Smooth muscle cell (in vitro differentiated cells): Measurements from ENCODE around the gene TRPM2. TPM values are rescaled to one million over a fixed set of nuclear protein-coding genes. Genes with fewer than 3 reads are reported as not detected.

Experiments used
- DNase-seq: peaks from one replicate; lab custom pipeline; 2025; ENCODE audit not compliant: unreplicated experiment; lab: John Stamatoyannopoulos, UW
- H2AFZ ChIP-seq: fragments of 200-600 bp; sonication (generic); 2 replicates; pipeline ENCODE4 v1.6.0; 2016; ENCODE audit warnings: antibody characterized with exemption, low read depth, mild to moderate bottlenecking
- H3F3A ChIP-seq: fragments of 200-600 bp; sonication (generic); 2 replicates; pipeline ENCODE4 v1.6.0; 2017; ENCODE audit warnings: antibody characterized with exemption, low read depth
- H3K27ac ChIP-seq: fragments of 200-600 bp; sonication (generic); 2 replicates; pipeline ENCODE4 v1.5.1; 2016; ENCODE audit warnings: low read depth, mild to moderate bottlenecking
- H3K27me3 ChIP-seq: fragments of 200-600 bp; sonication (generic); 2 replicates; pipeline ENCODE4 v1.6.1; 2016; ENCODE audit warnings: low read depth, mild to moderate bottlenecking
- H3K36me3 ChIP-seq: fragments of 200-600 bp; sonication (generic); 2 replicates; pipeline ENCODE4 v1.5.1; 2016; ENCODE audit warnings: low read depth
- H3K4me1 ChIP-seq: fragments of 200-600 bp; sonication (generic); 2 replicates; pipeline ENCODE4 v1.5.1; 2016; ENCODE audit warnings: low read depth
- H3K4me2 ChIP-seq: fragments of 200-600 bp; sonication (generic); 2 replicates; pipeline ENCODE4 v1.6.0; 2016; ENCODE audit warnings: mild to moderate bottlenecking
- H3K4me3 ChIP-seq: fragments of 200-600 bp; sonication (generic); 2 replicates; pipeline ENCODE4 v1.5.1; 2016; ENCODE audit warnings: mild to moderate bottlenecking
- H3K79me2 ChIP-seq: fragments of 200-600 bp; sonication (generic); 2 replicates; pipeline ENCODE4 v1.6.0; 2016; ENCODE audit warnings: low read depth, mild to moderate bottlenecking
- H3K9ac ChIP-seq: fragments of 200-600 bp; sonication (generic); 2 replicates; pipeline ENCODE4 v1.6.0; 2016; ENCODE audit warnings: low read depth
- H3K9me3 ChIP-seq: fragments of 200-600 bp; sonication (generic); replicated peaks from 2 replicates; pipeline ENCODE4 v1.5.1; 2016; ENCODE audit warnings: low read depth
- H4K20me1 ChIP-seq: fragments of 200-600 bp; sonication (generic); 2 replicates; pipeline ENCODE4 v1.6.0; 2016; ENCODE audit warnings: low read depth
- CTCF ChIP-seq: fragments of 200-600 bp; sonication (generic); IDR thresholded peaks from 2 replicates; pipeline ENCODE4 v1.5.1; 2017; ENCODE audit warnings: borderline replicate concordance, mild to moderate bottlenecking, antibody characterized with exemption; ENCODE audit not compliant: insufficient read depth, poor library complexity, severe bottlenecking
- WGBS: methylation state at CpG from one replicate; pipeline ENCODE4 v1.1.7; 2016; ENCODE audit warnings: low lambda C conversion rate; 5-methylcytosine and 5-hydroxymethylcytosine counted together
- polyA plus RNA-seq: library from polyadenylated mRNA; unstranded; fragments of >200 nt; fragmentation: Nextera tagmentation; extraction: Ambion mirVana; gene quantifications from 2 replicates; pipeline ENCODE4 v1.2.1, GENCODE V29; 2016
- total RNA-seq: library from RNA; depleted of rRNA; stranded (reverse); fragments of >200 nt; gene quantifications from 2 replicates; pipeline ENCODE4 v1.2.3, GENCODE V29; 2014

The TRPM2 gene
- total and polyA plus RNA-seq, 2 experiments from 2014 or later, result 0.31 TPM; not detected in 1

- Histone ChIP-seq H3K27ac (no peak overlapping the region), H2AFZ (no peak overlapping the region), H3F3A (no peaks in the 10 kb centered on the region)
Observed at GRCh38 chr21:44370027-44370735, 16.8 kb downstream of the TRPM2 start.

GRCh38 chr21:44370786-44371410 is 17.5 kb downstream of the TRPM2 start:
- no peak for TF ChIP-seq CTCF
- H2AFZ ChIP-seq, result no peak overlapping the region
- WGBS, result 94% methylated on average over 30 of the region's 37 CpGs
- no peaks in the 10 kb centered on the region for H4K20me1 ChIP-seq
- no peak overlapping the region for H3K4me3 ChIP-seq
- H3K4me1 ChIP-seq, result no peaks in the 10 kb centered on the region
- no peak for DNase-seq
- peak overlapping the region; percentile 82 for H3K4me2 ChIP-seq
- H3F3A ChIP-seq, result no peaks in the 10 kb centered on the region
- H3K79me2 ChIP-seq, result no peaks in the 10 kb centered on the region
- H3K27me3 ChIP-seq, result peaks cover 7% of the 10 kb centered on the region
- H3K9ac ChIP-seq, result no peak overlapping the region
- H3K27ac ChIP-seq, result no peak overlapping the region
- H3K36me3 ChIP-seq, result no peaks in the 10 kb centered on the region
- H3K9me3 ChIP-seq, result no peaks in the 10 kb centered on the region

More at GRCh38 chr21:44370027-44370735, 16.8 kb downstream of the TRPM2 start:
- Histone ChIP-seq H3K4me1 (no peaks in the 10 kb centered on the region), H3K4me3 (peak overlapping the region; percentile 24), H3K9ac (no peak overlapping the region), H3K27me3 (peaks cover 7% of the 10 kb centered on the region), H3K4me2 (peak overlapping the region; percentile 82), H3K36me3 (no peaks in the 10 kb centered on the region), H4K20me1 (no peaks in the 10 kb centered on the region), H3K9me3 (no peaks in the 10 kb centered on the region), H3K79me2 (no peaks in the 10 kb centered on the region)
- no peak for DNase-seq
- TF ChIP-seq CTCF, result no peak
- 31% methylated on average over 25 of the region's 29 CpGs for WGBS

- Histone ChIP-seq H3K79me2 (no peaks in the 10 kb centered on the region), H3K9ac (no peak overlapping the region), H3K4me3 (no peak overlapping the region), H3K4me2 (no peak overlapping the region), H3K36me3 (no peaks in the 10 kb centered on the region), H3K4me1 (no peaks in the 10 kb centered on the region), H3K27me3 (peaks cover 7% of the 10 kb centered on the region), H3K9me3 (no peaks in the 10 kb centered on the region), H2AFZ (no peak overlapping the region), H4K20me1 (no peaks in the 10 kb centered on the region), H3F3A (no peaks in the 10 kb centered on the region), H3K27ac (no peak overlapping the region)
- WGBS, result 97% methylated on average over 6 of the region's 6 CpGs
- DNase-seq, result no peak
- no peak for TF ChIP-seq CTCF
Observed at GRCh38 chr21:44371596-44371995, 18.2 kb downstream of the TRPM2 start.
